ENCODE results near the gene ABLIM3. TPM values are rescaled to one million over a fixed set of nuclear protein-coding genes. Genes with fewer than 3 reads are reported as not detected.

Gene ABLIM3
- total and polyA plus RNA-seq, 8 donors = 1.3 to 8.1 (median 2.5) TPM

GRCh38 chr5:149126906-149127305 is 14.4 kb upstream of the ABLIM3 start:
- no peak for FAIRE-seq

GRCh38 chr5:149127394-149127955 is 13.8 kb upstream of the ABLIM3 start:
- no peak overlapping the region for H3K27ac ChIP-seq
- FAIRE-seq = no peak
- H3K36me3 ChIP-seq = no peaks in the 10 kb centered on the region
- intact Hi-C loops (cut with DNase I) = loop anchor here in 1 of 3 donors (10.0 kb wide), 1 partner anchor 137 kb away; no protein-coding TSS in a partner anchor
- TF ChIP-seq CTCF (IDR thresholded peaks at IDR 0.05) = no peak
- H3K27me3 ChIP-seq = no peaks in the 10 kb centered on the region
- H3K9me3 ChIP-seq = no peaks in the 10 kb centered on the region
- no peak for DNase-seq
- no peak for ATAC-seq
- peaks cover 0 to 5% (median 4%) of the 10 kb centered on the region in 3 donors for H3K4me1 ChIP-seq
- 60 to 62% methylated on average over 3 of the region's 3 CpGs for WGBS, 2 donors
- H3K4me3 ChIP-seq = no peak overlapping the region

More at GRCh38 chr5:149126906-149127305, 14.4 kb upstream of the ABLIM3 start:
- Histone ChIP-seq H3K4me3 (no peak overlapping the region), H3K27me3 (no peaks in the 10 kb centered on the region), H3K9me3 (no peaks in the 10 kb centered on the region), H3K27ac (no peak overlapping the region), H3K4me1 (peaks cover 0 to 5% (median 4%) of the 10 kb centered on the region in 3 donors), H3K36me3 (no peaks in the 10 kb centered on the region)
- DNase-seq = no peak
- intact Hi-C loops (cut with DNase I) = loop anchor here in 1 of 3 donors (10.0 kb wide), 1 partner anchor 138 kb away; no protein-coding TSS in a partner anchor
- TF ChIP-seq CTCF (IDR thresholded peaks at IDR 0.05) = no peak
- ATAC-seq = no peak
- WGBS, 2 donors = 55 to 57% methylated on average over 6 of the region's 6 CpGs

GRCh38 chr5:149128023-149128875 is 13.0 kb upstream of the ABLIM3 start:
- intact Hi-C loops (cut with DNase I) = loop anchor here in 1 of 3 donors (10.0 kb wide), 1 partner anchor 137 kb away; no protein-coding TSS in a partner anchor
- peak in 3 of 4 donors; percentile 28 to 54 (median 51) for ATAC-seq
- no peak overlapping the region for H3K4me3 ChIP-seq
- TF ChIP-seq CTCF (IDR thresholded peaks at IDR 0.05) = peak in 3 of 4 donors; percentile 15 to 32 (median 22)
- H3K4me1 ChIP-seq = peaks cover 0 to 5% (median 4%) of the 10 kb centered on the region in 3 donors
- H3K9me3 ChIP-seq = no peaks in the 10 kb centered on the region
- FAIRE-seq = no peak
- H3K36me3 ChIP-seq = no peaks in the 10 kb centered on the region
- WGBS, 2 donors = 61 to 74% methylated on average over 13 of the region's 13 CpGs
- no peak overlapping the region for H3K27ac ChIP-seq
- H3K27me3 ChIP-seq = no peaks in the 10 kb centered on the region
- DNase-seq = no peak

GRCh38 chr5:149129181-149129580 is 12.1 kb upstream of the ABLIM3 start:
- no peak for TF ChIP-seq CTCF (IDR thresholded peaks at IDR 0.05)
- ATAC-seq (no peak), FAIRE-seq (no peak), DNase-seq (no peak)
- no peaks in the 10 kb centered on the region for H3K27me3 ChIP-seq
- H3K4me1 ChIP-seq = peaks cover 0 to 5% (median 4%) of the 10 kb centered on the region in 3 donors
- no peaks in the 10 kb centered on the region for H3K9me3 ChIP-seq
- intact Hi-C loops (cut with DNase I) = loop anchor here in 1 of 3 donors (10.0 kb wide), 1 partner anchor 136 kb away; no protein-coding TSS in a partner anchor
- WGBS, 2 donors = 63 to 87% methylated on average over 1 of the region's 1 CpG
- no peak overlapping the region for H3K4me3 ChIP-seq
- no peaks in the 10 kb centered on the region for H3K36me3 ChIP-seq
- no peak overlapping the region for H3K27ac ChIP-seq
